Naive B cell (primary cell): ENCODE data around the gene CCDC57. TPM values are rescaled to one million over a fixed set of nuclear protein-coding genes. Genes with fewer than 3 reads are reported as not detected.
"Not testable (repeated sequence)": the region's sequence is repeated elsewhere in the genome, so short reads cannot be mapped to it uniquely, and the experiment has no call there.

ENCODE experiments used
- ATAC-seq, 2 donors: fragments of 150-1000 bp; cut with Tn5 transposase; 2 replicates each; pipeline ENCODE4 v1.10.0; 2021; ENCODE audit warnings: low read depth in 2 of 2, mild to moderate bottlenecking in 2 of 2, moderate library complexity in 2 of 2
- DNase-seq: peaks from one replicate; pipeline ENCODE4 v3.0.0; 2022
- H3K27ac Mint-ChIP-seq, 6 donors: one replicate each; pipeline ENCODE4 v1.8.0; 2020 to 2022; ENCODE audit warnings: mild to moderate bottlenecking in 6 of 6, mixed read lengths in 6 of 6, moderate library complexity in 5 of 6, inconsistent platforms in 2 of 6
- H3K27me3 Mint-ChIP-seq, 3 donors: one replicate each; pipeline ENCODE4 v1.8.0; 2021 to 2022; ENCODE audit warnings: mixed read lengths in 3 of 3, mild to moderate bottlenecking in 1 of 3
- H3K36me3 Mint-ChIP-seq, 2 donors: one replicate each; pipeline ENCODE4 v1.8.0; 2020 to 2022; ENCODE audit warnings: mixed read lengths in 2 of 2, inconsistent platforms in 1 of 2, mild to moderate bottlenecking in 1 of 2
- H3K4me1 Mint-ChIP-seq, 3 donors: one replicate each; pipeline ENCODE4 v1.8.0; 2020 to 2022; ENCODE audit warnings: mixed read lengths in 3 of 3, inconsistent platforms in 1 of 3, mild to moderate bottlenecking in 1 of 3, moderate library complexity in 1 of 3
- H3K4me3 Mint-ChIP-seq, 8 donors: one replicate each; pipeline ENCODE4 v1.8.0; 2020 to 2022; ENCODE audit warnings: mild to moderate bottlenecking in 8 of 8, mixed read lengths in 8 of 8, moderate library complexity in 8 of 8, inconsistent platforms in 2 of 8
- H3K9me3 Mint-ChIP-seq, 7 donors: one replicate each; pipeline ENCODE4 v1.8.0; 2020 to 2022; ENCODE audit warnings: mixed read lengths in 7 of 7, mild to moderate bottlenecking in 5 of 7, inconsistent platforms in 2 of 7, moderate library complexity in 1 of 7
- polyA plus RNA-seq, 6 donors: library from polyadenylated mRNA; unstranded; fragments of 300-500 nt; fragmentation: Illumina TruSeq; gene quantifications; one replicate each; pipeline ENCODE4 v1.2.3, GENCODE V29; 2021; ENCODE audit warnings: low read depth in 6 of 6

CCDC57 gene, protein sequence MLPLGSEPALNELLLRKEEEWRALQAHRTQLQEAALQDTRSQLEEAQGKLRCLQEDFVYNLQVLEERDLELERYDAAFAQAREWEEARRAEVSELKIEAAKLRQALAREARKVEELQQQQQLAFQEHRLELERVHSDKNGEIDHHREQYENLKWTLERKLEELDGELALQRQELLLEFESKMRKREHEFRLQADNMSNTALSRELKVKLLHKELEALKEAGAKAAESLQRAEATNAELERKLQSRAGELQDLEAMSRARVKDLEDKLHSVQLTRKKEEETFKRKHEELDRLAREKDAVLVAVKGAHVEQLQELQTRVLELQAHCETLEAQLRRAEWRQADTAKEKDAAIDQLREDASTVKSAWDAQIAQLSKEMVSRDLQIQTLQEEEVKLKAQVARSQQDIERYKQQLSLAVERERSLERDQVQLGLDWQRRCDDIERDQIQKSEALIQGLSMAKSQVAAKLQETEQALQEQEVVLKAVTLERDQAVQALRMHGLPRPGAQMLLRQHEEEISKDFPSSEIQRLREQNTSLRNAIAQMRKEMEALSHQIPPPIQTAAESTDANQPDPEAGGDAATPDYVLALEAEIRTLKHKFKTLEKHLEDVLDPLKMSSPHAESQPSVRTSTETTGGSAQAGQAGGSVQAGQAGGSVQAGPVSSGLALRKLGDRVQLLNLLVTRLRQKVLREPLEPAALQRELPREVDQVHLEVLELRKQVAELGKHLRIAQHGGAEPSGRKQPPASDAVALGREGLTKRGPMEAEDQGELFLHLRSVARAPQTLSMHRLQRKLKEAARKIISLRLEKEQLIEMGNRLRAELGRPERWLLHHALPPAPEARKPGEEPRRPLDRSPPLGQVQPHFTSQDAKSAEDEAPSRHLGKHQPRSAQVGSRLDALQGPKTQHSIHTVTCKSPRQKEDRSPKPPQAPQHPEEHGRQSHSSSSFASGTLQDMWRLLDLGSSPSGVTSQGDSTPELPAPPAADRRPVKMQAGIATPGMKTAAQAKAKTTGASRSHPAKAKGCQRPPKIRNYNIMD
- 10 to 100 TPM; 15.9 to 31.8 (median 26.5) TPM for polyA plus RNA-seq

DNA sequence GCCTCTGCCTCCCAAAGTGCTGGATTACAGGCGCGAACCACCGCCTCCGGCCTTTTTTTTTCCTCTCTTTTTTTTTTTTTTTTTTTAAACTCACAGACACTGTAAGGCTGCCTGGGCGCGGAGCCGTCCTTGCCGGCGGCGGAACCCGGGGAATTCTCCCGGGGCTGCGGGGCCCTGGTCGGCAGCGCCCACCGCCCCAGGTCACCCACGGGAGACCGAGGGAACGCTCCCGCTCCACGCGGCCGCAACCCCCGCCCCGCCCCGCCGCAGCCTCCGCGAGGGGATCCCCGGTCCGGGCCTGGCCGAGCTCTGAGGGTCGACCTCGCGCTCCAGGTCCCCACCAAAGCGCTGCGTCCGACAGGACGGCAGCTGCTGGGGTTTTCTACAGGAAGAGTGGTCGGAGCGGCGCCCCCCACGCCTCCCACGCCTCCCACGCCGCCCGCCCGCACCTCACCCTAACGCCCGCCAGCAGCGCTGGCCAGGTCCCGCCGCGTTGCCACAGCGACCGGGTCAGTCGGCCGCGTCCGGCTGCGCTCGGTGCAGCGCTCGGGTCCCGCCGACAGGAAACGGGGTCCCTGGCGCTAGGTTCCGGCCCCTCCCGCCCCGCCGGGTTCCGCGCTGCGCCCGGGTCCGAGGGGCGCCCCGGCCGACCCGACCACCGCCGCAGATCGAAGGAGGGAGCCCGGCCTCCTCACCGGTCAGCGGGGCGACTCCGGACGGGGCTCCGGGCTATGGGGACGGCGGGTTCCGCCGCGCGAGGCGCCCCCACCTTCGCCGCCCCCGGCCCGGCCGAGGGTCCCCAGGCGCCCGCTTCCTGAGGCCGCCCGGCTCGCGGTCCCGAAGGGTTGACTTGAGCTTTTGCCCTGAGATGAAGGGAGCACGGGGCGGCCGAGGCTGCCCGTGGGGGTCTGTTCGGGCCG is at the start of gene CCDC57:
TSS of gene CCDC57 (minus strand) at position 512 of the 920 bp plus-strand sequence. CDS start 10,898 bp downstream, outside the sequence.
- Mint-ChIP-seq H3K4me1 (peaks cover 26 to 36% (median 31%) of the 10 kb centered on the region in 3 donors), H3K27ac (peak within 1 kb of the TSS; percentile 47 to 93 (median 84)), H3K36me3 (no peaks in the 10 kb centered on the region), H3K27me3 (no peaks in the 10 kb centered on the region), H3K9me3 (no peaks in the 10 kb centered on the region), H3K4me3 (peak within 1 kb of the TSS; percentile 77 to 90 (median 82))
- ATAC-seq (peak; percentile 60 to 69), DNase-seq (peak; percentile 76)

DNA sequence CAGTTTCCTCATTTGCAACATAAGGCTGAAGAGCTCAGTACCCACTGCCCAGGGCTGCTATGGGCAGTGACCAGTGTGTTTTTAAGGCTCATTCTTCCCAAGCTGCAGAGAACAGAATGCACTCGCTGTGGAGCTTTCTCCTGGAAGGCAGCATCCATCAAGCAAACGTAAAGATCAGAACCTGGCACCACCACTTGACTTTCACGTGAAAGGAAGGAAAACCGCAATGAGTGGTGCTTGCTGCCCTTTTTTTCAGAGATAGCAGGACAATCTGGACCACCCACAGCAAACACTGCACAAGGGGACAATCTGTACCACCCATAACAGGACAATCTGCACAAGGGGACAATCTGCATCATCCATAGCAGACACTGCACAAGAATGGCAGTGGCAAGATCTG is 49.7 kb upstream of the CCDC57 start:
- Mint-ChIP-seq H3K27me3 (no peaks in the 10 kb centered on the region), H3K36me3 (peaks cover 17 to 29% of the 10 kb centered on the region in 2 donors), H3K4me3 (no peak overlapping the region), H3K4me1 (peaks cover 27 to 48% (median 27%) of the 10 kb centered on the region in 3 donors), H3K27ac (peak overlapping the region in 1 of 6 donors; percentile 7), H3K9me3 (no peaks in the 10 kb centered on the region)
- ATAC-seq (no peak), DNase-seq (no peak)

DNA sequence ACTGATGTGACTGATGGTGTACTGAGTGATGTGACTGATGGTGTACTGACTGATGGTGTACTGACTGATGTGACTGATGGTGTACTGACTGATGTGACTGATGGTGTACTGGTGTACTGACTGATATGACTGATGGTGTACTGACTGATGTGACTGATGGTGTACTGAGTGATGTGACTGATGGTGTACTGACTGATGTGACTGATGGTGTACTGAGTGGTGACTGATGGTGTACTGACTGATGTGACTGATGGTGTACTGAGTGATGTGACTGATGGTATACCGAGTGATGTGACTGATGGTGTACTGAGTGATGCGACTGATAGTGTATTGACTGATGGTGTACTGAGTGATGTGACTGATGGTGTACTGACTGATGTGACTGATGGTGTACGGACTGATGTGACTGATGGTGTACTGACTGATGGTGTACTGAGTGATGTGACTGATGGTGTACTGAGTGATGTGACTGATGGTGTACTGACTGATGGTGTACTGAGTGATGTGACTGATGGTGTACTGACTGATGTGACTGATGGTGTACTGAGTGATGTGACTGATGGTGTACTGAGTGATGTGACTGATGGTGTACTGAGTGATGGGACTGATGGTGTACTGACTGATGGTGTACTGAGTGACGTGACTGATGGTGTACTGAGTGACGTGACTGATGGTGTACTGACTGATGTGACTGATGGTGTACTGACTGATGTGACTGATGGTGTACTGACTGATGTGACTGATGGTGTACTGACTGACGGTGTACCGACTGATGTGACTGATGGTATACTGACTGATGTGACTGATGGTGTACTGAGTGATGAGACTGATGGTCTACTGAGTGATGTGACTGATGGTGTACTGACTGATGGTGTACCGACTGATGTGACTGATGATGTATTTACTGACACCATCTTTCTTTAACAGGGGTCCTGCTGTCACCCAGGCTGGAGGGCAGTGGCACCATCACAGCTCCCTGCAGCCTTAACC is 47.6 kb upstream of the CCDC57 start:
- Mint-ChIP-seq H3K4me1 (peaks cover 13 to 36% (median 19%) of the 10 kb centered on the region in 3 donors), H3K27ac (peak overlapping the region in 1 of 6 donors; percentile 74), H3K36me3 (peaks cover 22 to 31% of the 10 kb centered on the region in 2 donors)
- not testable (repeated sequence) for DNase-seq, ATAC-seq, H3K27me3 Mint-ChIP-seq, H3K9me3 Mint-ChIP-seq, H3K4me3 Mint-ChIP-seq

DNA sequence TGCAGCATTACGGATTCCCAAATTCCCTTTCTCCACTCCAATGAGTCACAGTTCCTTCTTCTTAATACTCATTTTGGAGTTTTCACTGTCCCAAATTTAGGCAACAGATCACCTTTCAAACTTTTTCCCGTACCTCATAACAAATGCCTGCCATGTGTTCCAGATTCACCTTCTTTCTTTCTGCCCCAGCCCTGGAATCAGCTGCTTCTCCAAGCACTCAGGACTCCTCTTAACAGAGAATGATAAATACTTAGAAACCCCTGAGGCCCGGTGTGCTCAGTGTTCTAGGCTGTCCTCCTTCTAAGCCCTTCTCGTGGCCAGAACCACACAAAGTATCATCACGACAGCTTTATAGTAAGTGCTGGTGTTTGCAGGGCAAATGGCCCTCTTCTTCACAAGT is 45.9 kb upstream of the CCDC57 start:
- H3K36me3 Mint-ChIP-seq = peaks cover 22 to 31% of the 10 kb centered on the region in 2 donors
- H3K27me3 Mint-ChIP-seq = no peaks in the 10 kb centered on the region
- H3K27ac Mint-ChIP-seq = peak overlapping the region in 4 of 6 donors; percentile 18 to 70 (median 56)
- peaks cover 13 to 32% (median 19%) of the 10 kb centered on the region in 3 donors for H3K4me1 Mint-ChIP-seq
- DNase-seq (no peak), ATAC-seq (no peak)
- no peaks in the 10 kb centered on the region for H3K9me3 Mint-ChIP-seq
- H3K4me3 Mint-ChIP-seq = no peak overlapping the region

DNA sequence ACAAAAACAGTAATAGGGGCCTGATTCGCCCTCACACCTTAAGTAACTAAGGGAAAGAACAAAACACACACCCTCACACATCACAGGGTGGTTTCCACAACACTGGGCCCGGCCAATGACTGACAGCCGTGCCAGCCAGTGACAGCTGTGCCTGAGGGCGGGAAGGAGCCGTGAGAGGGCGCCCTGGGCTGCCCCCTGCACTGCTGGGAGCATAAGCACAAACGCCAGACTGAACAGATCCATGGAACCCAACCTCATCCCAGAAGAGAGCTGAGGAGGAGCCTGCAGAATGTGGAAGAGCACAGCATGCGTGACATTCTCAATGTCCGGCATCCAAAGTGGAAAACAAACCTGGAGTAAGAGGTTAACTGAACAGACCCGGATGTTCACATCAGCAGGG is 44.8 kb upstream of the CCDC57 start:
- peaks cover 22 to 31% of the 10 kb centered on the region in 2 donors for H3K36me3 Mint-ChIP-seq
- H3K27ac Mint-ChIP-seq = peak overlapping the region in 2 of 6 donors; percentile 82 to 94
- peak overlapping the region in 2 of 8 donors; percentile 41 to 51 for H3K4me3 Mint-ChIP-seq
- no peaks in the 10 kb centered on the region for H3K9me3 Mint-ChIP-seq
- DNase-seq = no peak
- H3K4me1 Mint-ChIP-seq = peaks cover 10 to 32% (median 19%) of the 10 kb centered on the region in 3 donors
- ATAC-seq = peak; percentile 80 to 86
- H3K27me3 Mint-ChIP-seq = no peaks in the 10 kb centered on the region

DNA sequence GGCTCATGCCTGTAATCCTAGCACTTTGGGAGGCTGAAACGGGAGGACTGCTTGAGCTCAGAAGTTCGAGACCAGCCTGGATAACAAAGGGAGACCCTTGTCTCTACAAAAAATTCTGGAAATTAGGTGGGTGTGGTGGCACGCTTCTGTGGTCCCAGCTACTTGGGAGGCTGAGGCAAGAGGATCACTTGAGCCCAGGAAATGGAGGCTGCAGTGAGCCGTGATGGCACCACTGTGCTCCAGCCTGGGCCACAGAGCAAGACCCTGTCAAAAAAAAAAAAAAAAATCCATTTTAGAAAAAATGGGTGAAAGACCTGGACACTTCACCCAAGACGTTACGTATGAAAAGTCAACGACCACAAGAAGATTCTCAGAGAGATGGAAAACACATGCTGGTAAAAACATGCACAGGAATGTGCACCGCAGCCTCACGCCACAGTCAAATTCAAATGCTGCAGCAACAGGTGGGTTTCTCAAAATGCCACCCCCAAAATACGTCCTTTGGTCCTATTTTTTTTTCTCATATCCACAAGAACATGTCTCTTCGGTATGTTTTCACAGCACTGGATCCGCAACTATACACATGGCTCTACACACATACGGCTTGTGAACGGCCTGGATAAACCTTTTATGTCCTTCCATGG is 43.7 kb upstream of the CCDC57 start:
- no peaks in the 10 kb centered on the region for H3K9me3 Mint-ChIP-seq
- H3K27me3 Mint-ChIP-seq = no peaks in the 10 kb centered on the region
- peaks cover 7 to 27% (median 19%) of the 10 kb centered on the region in 3 donors for H3K4me1 Mint-ChIP-seq
- H3K36me3 Mint-ChIP-seq = peaks cover 21 to 31% of the 10 kb centered on the region in 2 donors
- no peak for DNase-seq
- H3K4me3 Mint-ChIP-seq = no peak overlapping the region
- peak overlapping the region in 4 of 6 donors; percentile 24 to 82 (median 62) for H3K27ac Mint-ChIP-seq
- ATAC-seq = no peak

DNA sequence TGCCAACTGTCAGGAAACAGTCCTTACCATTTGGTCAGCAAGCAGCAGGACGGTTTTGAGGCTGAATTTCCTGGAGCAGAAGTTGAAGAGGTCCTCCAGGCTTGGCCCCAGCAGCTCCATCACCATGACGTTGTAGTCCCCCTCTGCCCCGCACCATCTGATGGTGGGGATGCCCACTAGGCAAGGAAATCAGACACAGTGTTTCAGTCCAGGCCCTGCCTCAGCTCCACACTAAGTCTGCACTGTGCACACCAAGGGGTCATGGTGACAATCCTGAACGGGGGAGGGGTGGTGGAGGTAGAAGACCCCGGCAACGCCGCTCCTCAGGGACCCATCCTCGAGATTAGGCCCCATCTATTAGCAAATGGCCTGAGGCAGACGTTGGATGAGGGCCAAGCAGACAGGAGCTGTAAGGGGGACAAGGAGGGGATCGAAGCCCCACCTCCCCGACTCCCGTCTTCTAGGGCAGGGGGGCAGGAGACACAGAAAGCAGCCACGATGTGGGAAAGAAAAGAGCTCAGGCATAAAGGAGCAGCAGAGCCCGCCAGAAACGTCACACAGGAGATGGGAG is 42.8 kb upstream of the CCDC57 start:
- DNase-seq (no peak), ATAC-seq (no peak)
- Mint-ChIP-seq H3K4me1 (peaks cover 1 to 18% (median 11%) of the 10 kb centered on the region in 3 donors), H3K9me3 (no peaks in the 10 kb centered on the region), H3K27me3 (no peaks in the 10 kb centered on the region), H3K4me3 (no peak overlapping the region), H3K27ac (peak overlapping the region in 2 of 6 donors; percentile 56 to 60), H3K36me3 (peaks cover 12 to 30% of the 10 kb centered on the region in 2 donors)

DNA sequence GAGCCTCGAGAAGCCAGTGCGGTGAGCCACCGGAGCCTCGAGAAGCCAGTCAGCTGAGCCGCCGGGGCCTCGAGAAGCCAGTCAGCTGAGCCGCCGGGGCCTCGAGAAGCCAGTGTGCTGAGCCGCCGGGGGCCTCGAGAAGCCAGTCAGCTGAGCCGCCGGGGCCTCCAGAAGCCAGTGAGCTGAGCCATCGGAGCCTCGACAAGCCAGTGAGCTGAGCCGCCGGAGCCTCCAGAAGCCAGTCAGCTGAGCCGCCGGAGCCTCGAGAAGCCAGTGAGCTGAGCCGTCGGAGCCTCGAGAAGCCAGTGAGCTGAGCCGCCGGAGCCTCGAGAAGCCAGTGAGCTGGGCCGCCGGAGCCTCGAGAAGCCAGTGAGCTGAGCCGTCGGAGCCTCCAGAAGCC is 42.1 kb upstream of the CCDC57 start:
- DNase-seq, ATAC-seq, H3K4me3 Mint-ChIP-seq, H3K9me3 Mint-ChIP-seq, H3K27me3 Mint-ChIP-seq, H3K27ac Mint-ChIP-seq: not testable (repeated sequence)
- H3K4me1 Mint-ChIP-seq = peaks cover 1 to 11% (median 5%) of the 10 kb centered on the region in 3 donors
- H3K36me3 Mint-ChIP-seq = peaks cover 12 to 23% of the 10 kb centered on the region in 2 donors

DNA sequence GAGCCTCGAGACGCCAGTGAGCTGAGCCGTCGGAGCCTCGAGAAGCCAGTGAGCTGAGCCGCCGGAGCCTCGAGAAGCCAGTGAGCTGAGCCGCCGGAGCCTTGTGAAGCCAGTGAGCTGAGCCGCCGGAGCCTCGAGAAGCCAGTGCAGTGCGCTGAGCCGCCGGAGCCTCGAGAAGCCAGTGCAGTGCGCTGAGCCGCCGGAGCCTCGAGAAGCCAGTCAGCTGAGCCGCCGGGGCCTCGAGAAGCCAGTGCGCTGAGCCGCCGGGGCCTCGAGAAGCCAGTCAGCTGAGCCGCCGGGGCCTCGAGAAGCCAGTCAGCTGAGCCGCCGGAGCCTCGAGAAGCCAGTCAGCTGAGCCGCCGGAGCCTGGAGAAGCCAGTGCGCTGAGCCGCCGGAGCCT is 41.5 kb upstream of the CCDC57 start:
- ATAC-seq, H3K9me3 Mint-ChIP-seq, H3K4me3 Mint-ChIP-seq, DNase-seq, H3K27me3 Mint-ChIP-seq, H3K27ac Mint-ChIP-seq: not testable (repeated sequence)
- H3K4me1 Mint-ChIP-seq = peaks cover 1 to 11% (median 5%) of the 10 kb centered on the region in 3 donors
- H3K36me3 Mint-ChIP-seq = peaks cover 12 to 17% of the 10 kb centered on the region in 2 donors

DNA sequence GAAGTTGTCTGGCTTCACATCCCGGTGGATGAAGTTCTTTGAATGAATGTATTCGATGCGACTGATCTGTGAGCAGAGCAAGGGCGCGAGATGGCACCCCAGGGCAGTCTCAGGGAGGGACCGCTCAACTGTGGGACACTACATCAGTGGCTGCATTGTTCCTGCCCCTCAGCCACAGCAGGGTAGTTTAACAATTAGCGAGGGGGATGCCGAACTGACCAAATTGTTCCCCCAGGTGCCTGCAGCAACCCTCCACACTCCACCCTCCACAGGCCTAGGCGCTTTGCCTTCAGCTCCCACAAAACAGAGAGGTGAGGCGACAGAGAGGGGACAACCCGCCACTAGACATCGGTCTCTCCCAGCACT is 40.5 kb upstream of the CCDC57 start:
- Mint-ChIP-seq H3K4me1 (peaks cover 0 to 5% (median 1%) of the 10 kb centered on the region in 3 donors), H3K9me3 (no peaks in the 10 kb centered on the region), H3K36me3 (peaks cover 4 to 20% of the 10 kb centered on the region in 2 donors), H3K27me3 (no peaks in the 10 kb centered on the region), H3K4me3 (no peak overlapping the region), H3K27ac (peak overlapping the region in 3 of 6 donors; percentile 32 to 39 (median 38))
- ATAC-seq = no peak
- DNase-seq = no peak
